GM06990 (cell line): ENCODE results near the gene FAM234A.

Source experiments
- DNase-seq: peaks from one replicate; pipeline ENCODE4 v3.0.0-alpha.2; 2011; ENCODE audit not compliant: insufficient read length; ENCODE audit errors: extremely low read depth
- H3K27me3 ChIP-seq: replicated peaks from 2 replicates; pipeline ENCODE4 v1.6.0; 2011; ENCODE audit warnings: low read length; ENCODE audit not compliant: control insufficient read depth, insufficient read depth
- H3K36me3 ChIP-seq: 2 replicates; pipeline ENCODE4 v1.5.1; 2011; ENCODE audit warnings: low read length; ENCODE audit not compliant: control insufficient read depth, insufficient read depth
- H3K4me3 ChIP-seq: replicated peaks from 2 replicates; pipeline ENCODE4 v1.5.1; 2011; ENCODE audit warnings: low read depth, mild to moderate bottlenecking, control low read depth, low read length
- TF ChIP-seq, protein P1 (sequence below): IDR thresholded peaks from 2 replicates; pipeline ENCODE4 v1.5.1; 2011; ENCODE audit warnings: low read length, control low read depth, mild to moderate bottlenecking, inconsistent platforms; ENCODE audit not compliant: insufficient read depth, poor library complexity, severe bottlenecking

Gene FAM234A

DNA sequence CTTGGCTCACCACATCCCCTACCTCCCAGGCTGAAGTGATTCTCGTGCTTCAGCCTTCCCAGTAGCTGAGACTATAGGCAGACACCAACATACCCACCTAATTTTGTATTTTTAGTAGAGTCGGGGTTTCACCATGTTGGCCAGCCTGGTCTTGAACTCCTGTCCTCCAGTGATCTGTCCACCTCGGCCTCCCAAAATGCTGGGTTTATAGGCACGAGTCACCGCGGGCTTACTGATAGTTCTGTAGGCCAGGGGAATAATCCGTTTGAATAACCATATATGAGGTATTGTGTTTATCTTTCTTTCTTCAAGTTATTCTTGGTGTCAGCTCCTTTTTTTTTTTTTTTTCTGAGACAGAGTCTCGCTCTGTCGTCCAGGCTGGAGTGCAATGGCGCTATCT lies 7.7 kb downstream of the FAM234A start:
- Histone ChIP-seq H3K27me3 (no peaks in the 10 kb centered on the region), H3K36me3 (no peaks in the 10 kb centered on the region; the same call in 1 of the 2 replicates), H3K4me3 (no peak overlapping the region)
- TF ChIP-seq, protein P1, sequence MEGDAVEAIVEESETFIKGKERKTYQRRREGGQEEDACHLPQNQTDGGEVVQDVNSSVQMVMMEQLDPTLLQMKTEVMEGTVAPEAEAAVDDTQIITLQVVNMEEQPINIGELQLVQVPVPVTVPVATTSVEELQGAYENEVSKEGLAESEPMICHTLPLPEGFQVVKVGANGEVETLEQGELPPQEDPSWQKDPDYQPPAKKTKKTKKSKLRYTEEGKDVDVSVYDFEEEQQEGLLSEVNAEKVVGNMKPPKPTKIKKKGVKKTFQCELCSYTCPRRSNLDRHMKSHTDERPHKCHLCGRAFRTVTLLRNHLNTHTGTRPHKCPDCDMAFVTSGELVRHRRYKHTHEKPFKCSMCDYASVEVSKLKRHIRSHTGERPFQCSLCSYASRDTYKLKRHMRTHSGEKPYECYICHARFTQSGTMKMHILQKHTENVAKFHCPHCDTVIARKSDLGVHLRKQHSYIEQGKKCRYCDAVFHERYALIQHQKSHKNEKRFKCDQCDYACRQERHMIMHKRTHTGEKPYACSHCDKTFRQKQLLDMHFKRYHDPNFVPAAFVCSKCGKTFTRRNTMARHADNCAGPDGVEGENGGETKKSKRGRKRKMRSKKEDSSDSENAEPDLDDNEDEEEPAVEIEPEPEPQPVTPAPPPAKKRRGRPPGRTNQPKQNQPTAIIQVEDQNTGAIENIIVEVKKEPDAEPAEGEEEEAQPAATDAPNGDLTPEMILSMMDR: no peak
- DNase-seq: no peak

DNA sequence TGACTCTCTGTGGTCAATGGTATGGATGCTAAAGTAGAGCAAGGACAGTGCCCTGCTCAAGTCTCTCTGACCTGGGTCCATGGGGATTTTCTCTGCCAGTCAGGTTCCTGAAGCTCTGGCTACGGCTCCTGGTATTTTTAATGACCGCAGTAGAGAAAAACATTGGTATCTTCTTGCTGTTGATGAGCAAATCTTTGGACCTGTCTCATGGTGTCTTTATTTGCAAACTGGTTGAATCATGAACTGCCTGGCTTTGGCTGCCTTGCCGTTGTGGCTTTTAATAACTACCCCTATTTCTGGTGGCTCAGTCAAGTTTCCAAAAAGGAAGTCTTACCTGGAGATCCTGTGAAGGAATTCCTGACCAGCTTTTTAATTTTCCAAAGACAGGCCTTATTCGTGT lies 8.7 kb downstream of the FAM234A start:
- TF ChIP-seq, protein P1: no peak
- Histone ChIP-seq H3K36me3 (no peaks in the 10 kb centered on the region; the same call in 1 of the 2 replicates), H3K4me3 (no peak overlapping the region), H3K27me3 (no peaks in the 10 kb centered on the region)
- DNase-seq: no peak

DNA sequence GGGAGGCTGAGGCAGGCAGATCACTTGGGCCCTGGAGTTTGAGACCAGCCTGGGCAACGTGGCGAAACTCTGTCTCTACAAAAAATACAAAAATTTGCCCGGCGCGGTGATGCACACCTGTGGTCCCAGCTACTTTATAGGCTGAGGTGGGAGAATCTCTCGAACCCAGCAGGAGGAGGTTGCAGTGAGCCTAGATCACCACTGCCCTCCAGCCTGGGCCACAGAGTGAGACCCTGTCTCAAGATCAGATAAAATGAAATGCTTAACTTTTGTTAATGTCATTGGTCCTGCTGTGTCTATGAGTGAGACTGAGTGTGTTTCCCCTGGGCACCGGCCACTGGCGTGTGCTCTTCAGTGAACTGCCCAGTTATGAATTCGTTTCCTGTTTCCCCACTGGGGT lies 10.5 kb downstream of the FAM234A start:
- Histone ChIP-seq H3K36me3 (no peaks in the 10 kb centered on the region; the same call in 1 of the 2 replicates), H3K27me3 (no peaks in the 10 kb centered on the region), H3K4me3 (no peak overlapping the region)
- DNase-seq: no peak
- TF ChIP-seq, protein P1: no peak

DNA sequence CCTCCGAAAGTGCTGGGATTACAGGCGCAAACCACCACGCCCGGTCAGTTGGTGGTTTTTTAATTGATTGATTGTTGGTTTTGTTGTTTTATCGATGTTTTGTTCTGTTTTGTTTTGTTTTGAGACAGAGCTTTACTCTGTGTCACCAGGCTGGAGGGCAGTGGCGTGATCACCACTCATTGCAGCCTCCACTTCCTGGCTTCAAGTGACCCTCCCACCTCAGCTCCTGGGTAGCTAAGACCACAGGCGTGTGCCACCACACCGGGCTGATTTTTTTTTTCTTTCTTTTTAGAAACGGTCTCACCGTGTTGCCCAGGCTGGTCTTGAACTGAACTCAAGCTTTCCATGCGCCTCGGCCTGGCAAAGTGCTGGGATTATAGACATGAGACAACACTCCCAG lies 12.4 kb downstream of the FAM234A start:
- no peak overlapping the region for H3K4me3 ChIP-seq
- H3K36me3 ChIP-seq: no peaks in the 10 kb centered on the region; the same call in 1 of the 2 replicates
- DNase-seq: no peak
- no peaks in the 10 kb centered on the region for H3K27me3 ChIP-seq
- TF ChIP-seq, protein P1: no peak

DNA sequence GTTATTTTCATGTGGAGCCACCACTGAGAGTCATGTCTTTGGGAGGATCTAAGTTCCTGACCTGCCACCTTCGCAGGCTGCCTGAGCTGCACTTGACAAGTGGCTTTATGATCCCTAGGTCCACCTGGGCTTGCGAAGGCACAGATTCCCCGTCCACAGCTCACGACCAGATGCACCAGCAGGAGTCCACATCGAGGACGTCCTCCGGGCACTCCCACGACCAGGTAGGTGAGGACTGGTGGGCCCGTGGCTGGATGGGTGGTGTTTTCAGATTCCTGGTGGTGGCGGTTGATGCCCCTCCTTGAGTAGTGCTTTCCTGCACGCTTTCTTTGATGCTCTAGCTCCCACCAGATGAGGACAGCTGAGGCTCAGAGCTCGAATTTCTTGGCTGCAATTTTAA lies 14.8 kb downstream of the FAM234A start:
- Histone ChIP-seq H3K4me3 (no peak overlapping the region), H3K36me3 (peaks cover 3% of the 10 kb centered on the region), H3K27me3 (no peaks in the 10 kb centered on the region)
- no peak for DNase-seq
- TF ChIP-seq, protein P1: no peak
